HK-2 (cell line): ENCODE data around the gene CLCA1.

Experiments used
- DNase-seq: peaks from one replicate; pipeline ENCODE4 v3.0.0-alpha.2; 2018; ENCODE audit not compliant: unreplicated experiment

Gene CLCA1

GRCh38 chr1:86466109-86466844, 2.5 kb upstream of the CLCA1 start:
- no peak for DNase-seq

DNA sequence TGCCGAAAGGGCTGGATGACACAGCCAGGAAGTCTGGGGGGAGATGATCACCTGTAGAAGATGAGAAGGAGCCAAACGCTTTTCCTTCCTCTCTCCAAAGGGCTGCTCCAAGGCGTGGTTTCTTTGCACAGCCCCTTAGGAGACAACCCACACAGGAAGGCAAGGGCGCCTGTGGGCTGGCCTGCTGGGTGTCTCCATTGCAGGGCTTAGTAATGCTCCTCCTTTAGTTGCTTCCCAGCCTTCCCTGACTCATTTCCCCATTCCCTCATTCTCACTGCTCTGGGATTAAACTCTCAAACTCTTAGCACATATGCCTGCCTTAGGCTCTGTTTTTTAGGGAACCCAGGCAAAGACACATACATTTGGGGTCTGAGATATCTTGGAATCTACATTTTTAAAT, 1.7 kb upstream of the CLCA1 start:
- no peak for DNase-seq

GRCh38 chr1:86470859-86471258, 2.1 kb downstream of the CLCA1 start:
- no peak for DNase-seq

GRCh38 chr1:86471291-86471690, 2.6 kb downstream of the CLCA1 start:
- no peak for DNase-seq

- no peak for DNase-seq
Measured at GRCh38 chr1:86472152-86472551, 3.4 kb downstream of the CLCA1 start.

DNA sequence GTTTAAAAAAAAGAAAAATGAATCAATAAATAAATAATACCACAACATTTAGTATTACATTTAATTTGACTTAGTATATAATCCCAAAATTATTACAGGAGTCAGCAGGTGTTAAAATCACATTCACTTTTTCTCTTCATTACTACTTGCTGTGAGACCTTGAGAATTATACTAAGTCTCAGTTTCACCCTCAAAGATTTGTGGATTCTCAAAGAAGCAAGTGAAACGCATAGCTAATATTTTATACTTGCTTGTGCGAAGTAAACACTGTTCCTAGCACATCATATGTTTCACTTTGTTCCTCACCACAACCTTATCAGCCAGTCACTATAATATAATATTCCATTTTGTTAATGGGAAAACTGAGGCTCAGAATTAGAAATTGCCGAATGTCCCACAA, 4.0 kb downstream of the CLCA1 start:
- no peak for DNase-seq

- DNase-seq, result no peak
Measured at GRCh38 chr1:86477256-86477655, 8.5 kb downstream of the CLCA1 start.

- no peak for DNase-seq
Measured at GRCh38 chr1:86477682-86478081, 9.0 kb downstream of the CLCA1 start.

DNA sequence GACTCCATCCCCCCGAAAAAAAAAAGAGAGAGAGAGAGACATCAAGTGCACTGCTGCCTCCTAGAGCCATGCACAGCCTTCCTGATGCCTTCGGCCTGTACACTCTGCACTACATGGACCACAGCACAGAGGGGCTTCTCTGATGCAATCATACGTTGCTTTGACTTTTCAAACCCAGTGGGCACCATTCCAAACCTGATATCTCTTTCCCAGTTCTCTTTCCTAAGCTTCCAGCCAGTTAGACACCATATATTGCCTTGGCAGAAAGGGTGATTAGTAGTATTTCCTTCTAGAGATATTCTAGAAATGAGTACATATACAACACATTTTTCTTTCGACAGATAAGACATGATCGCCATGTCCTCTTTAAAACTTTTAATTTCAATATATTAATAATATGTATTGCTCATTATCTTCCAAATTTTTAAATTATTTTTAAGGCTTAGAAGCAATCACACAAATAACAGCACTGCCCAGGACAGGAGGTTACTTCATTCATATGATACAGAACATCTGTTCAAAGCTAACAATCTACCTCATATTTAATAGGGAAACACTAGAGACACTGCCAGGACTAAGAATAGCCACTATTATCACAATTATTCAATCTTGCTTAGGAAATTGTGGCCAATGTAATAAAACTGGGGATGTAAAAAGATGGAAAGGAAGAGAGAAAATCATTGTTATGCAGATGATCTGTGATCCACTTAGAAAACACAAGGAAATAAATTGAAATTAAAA, 9.9 kb downstream of the CLCA1 start:
- no peak for DNase-seq

DNA sequence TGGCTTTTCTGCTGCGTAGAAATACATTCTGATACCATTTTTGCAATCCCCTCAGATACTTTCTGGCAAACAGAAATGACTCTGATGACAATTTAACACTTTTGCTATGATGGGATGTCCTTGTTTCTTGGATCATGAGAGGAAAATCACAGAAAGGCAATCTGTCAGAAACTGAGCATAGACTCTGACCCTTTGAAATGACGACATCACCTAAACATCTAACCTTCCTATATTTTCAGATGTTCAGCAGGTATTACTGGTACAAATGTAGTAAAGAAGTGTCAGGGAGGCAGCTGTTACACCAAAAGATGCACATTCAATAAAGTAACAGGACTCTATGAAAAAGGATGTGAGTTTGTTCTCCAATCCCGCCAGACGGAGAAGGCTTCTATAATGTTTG, 13.2 kb downstream of the CLCA1 start:
- DNase-seq, result no peak

GRCh38 chr1:86487131-86487810, 18.5 kb downstream of the CLCA1 start:
- no peak for DNase-seq

DNA sequence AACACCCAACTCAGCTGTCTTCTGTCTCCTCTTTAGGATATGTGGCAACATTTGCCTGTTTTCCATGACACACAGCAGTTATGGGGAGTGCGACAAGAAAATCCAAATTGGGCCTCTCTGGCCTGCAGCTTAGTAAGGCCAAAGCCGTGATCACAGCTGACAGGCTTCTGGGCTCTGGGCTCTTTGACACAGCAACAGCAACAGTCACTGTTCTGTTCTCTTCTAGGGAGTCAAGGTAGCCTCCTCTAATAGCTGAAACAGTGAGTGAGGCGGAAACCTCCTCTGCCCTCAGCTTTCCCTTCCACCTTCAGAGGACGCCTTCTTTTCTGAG, 19.0 kb downstream of the CLCA1 start:
- no peak for DNase-seq

DNA sequence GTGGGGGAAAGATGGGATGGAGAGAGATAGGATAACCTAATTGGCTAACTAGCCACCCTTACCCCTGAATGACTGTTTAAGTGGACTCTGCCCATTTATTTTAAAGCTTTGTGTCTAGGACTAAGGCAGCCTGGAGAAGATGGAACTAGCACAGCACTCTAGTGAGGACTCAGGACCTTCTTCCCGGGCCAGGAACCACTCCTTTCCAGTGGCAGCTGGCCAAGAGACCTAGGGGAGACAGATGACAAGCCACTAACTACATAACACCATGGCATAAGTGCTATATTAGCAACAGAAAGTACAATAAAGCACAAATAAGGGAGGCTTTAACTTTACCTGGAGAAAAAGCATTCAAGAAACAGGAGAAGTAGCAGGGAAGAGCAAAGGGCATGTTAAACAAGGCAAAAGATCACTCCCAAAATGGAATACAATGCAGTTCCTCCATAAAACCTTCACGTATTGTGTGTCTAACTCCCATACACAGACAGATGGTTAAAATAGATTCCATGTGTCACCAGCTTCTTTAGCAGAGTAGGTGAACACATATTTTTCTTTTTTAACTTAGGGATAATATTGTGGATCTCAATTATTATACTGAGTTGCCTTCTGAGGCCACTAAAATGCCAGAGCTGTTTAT, 20.6 kb downstream of the CLCA1 start:
- DNase-seq, result no peak

DNA sequence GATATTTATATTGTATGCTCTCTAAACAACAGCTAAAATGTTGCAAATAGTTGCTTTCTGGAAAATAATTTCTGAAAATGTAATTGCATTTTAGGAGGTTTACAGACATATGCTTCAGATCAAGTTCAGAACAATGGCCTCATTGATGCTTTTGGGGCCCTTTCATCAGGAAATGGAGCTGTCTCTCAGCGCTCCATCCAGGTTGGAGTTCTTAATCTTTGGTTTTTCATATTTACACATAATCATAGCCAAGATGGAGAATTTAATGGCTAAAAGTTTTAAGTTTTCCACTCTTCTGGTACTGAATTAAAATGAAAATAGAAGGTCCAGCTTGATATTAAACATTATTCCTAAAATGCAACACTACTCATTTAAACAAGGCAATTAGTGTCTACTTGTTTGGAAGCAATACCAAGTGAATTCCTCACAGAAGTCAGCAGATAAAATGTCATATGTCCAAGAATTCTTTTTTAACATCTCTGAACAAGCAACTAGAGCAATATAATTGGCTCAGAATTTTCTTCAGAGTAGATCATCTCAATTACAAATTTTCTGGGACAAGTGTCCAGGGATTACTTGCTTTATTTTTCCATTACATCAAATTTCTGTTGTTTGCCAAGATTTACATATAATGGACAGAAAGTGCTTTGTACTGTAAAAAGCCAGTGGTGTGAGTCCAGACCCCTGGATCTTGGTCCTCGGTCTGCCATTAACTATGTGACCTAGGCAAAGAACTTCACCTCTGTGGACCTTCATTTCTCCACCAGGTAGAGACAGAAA, 22.6 kb downstream of the CLCA1 start:
- no peak for DNase-seq

- DNase-seq, result no peak
Measured at GRCh38 chr1:86498281-86498680, 29.6 kb downstream of the CLCA1 start.

GRCh38 chr1:86499987-86500593, 31.4 kb downstream of the CLCA1 start:
- no peak for DNase-seq

DNA sequence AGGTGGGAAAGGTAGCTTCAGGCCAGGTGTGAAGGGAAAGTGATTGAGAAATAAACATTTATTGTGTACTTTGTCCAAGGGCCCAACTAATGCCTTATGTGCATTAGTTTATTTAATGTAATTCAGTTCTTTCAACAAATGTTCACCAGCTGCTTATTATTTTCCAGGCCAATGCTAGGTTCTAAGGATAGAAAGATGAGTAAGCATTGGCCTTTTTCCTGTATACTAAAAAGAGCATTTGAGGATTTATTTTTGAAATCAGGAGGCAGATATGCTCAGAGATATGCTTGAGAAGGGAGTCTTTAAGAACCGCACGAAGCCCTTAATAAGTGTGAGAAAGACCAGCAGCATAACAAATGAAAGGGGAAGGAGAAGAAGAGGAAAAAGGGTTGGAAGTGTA, 32.0 kb downstream of the CLCA1 start:
- DNase-seq, result no peak

- peak; percentile 6 for DNase-seq
Measured at GRCh38 chr1:86502125-86502646, 33.5 kb downstream of the CLCA1 start.

DNA sequence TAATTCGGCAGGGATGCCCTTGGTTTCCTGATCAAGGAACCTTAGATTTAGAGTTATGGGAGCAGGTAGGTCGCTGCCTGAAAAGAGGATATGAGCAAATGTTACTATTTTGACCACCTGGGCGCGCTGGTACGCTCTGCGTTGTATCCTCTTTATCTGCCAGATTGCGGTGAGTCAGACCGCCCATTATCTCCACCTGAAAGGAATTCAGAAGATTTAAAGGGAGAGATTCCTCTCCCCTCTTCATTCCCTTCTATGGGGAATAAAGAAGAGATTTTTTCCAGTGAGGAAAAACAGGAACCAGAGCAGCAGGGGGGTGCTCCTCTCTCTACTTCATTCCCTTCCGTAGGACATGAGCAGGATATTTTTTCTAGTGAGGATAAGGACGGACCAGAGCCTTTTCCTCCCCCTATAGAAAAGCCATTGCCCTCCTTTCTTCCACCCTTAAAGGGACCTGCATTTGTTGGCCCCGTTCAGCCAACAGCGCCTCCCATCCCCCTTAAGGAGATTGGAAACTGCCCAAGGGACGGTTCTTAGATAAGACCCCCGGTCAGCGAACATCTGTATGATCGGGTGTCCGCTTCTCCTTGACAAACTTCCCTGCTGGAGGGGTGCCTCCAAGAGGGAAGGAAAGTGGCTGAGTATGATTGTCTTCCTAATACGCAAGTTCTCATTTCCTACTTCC, 34.1 kb downstream of the CLCA1 start:
- peak; percentile 8 for DNase-seq

GRCh38 chr1:86503406-86504136, 34.8 kb downstream of the CLCA1 start:
- DNase-seq, result no peak
